MM.1S (cell line): ENCODE measurements around the gene PILRA.

Experiments used
- CTCF ChIP-seq: fragments of 300-600 bp; sonication (generic); IDR thresholded peaks from 2 replicates; pipeline ENCODE4 v1.5.1; 2016; ENCODE audit warnings: antibody characterized with exemption, low read length, mixed read lengths
- EZH2 ChIP-seq: fragments of 300-600 bp; sonication (generic); optimal IDR thresholded peaks from 2 replicates; pipeline ENCODE3; 2017; ENCODE audit warnings: low read depth, mild to moderate bottlenecking, antibody characterized with exemption, low read length, mixed read lengths
- EZH2phosphoT487 ChIP-seq: fragments of 300-600 bp; sonication (generic); IDR thresholded peaks from 2 replicates; pipeline ENCODE4 v1.6.1; 2018; ENCODE audit warnings: antibody characterized with exemption, low read length

GRCh38 chr7:100432621-100433275 is 59.5 kb downstream of the PILRA start:
- TF ChIP-seq CTCF (no peak), EZH2phosphoT487 (no peak), EZH2 (no peak)
